K562 (cell line): ENCODE data around the gene NET1. TPM values are rescaled to one million over a fixed set of nuclear protein-coding genes. Genes with fewer than 3 reads are reported as not detected.

Experiments
- ATAC-seq: fragments of 200-7000 bp; cut with Tn5 transposase; 3 replicates; pipeline ENCODE4 v1.9.1; 2020; ENCODE audit warnings: moderate library complexity
- BruUV-seq: library from RNA; stranded (reverse); fragments of 400-500 nt; replicated peaks from 2 replicates; lab custom pipeline; 2021; lab: Mats Ljungman, UMichigan
- CTCF ChIA-PET: fragments of 300-600 bp; formaldehyde crosslinking; extraction: SDS; loops from one replicate; lab custom pipeline; 2021; ENCODE audit warnings: low intra/inter-chr PET ratio; lab: Yijun Ruan, JAX
- POLR2A ChIA-PET: fragments of 300-600, 350-650 bp; sonication (Branson Sonifier 250); formaldehyde crosslinking; extraction: SDS; loops from one replicate; lab custom pipeline; 2021; ENCODE audit warnings: antibody characterized with exemption, inconsistent platforms; lab: Yijun Ruan, JAX
- DNase-seq, 4 experiments: peaks; one replicate each; pipeline versions ENCODE4 v3.0.0 to v3.0.0-alpha.2; 2011 to 2018; ENCODE audit warnings: low spot score in 3 of 4, mixed read lengths in 3 of 4; ENCODE audit errors: extremely low read depth in 1 of 4
- FAIRE-seq: peaks from 2 replicates; lab custom pipeline; 2011; peaks lifted over from hg19 to GRCh38; lab: Jason Lieb, UNC
- H2AFZ ChIP-seq: 2 replicates; pipeline ENCODE4 v1.6.0; 2011; ENCODE audit warnings: low read depth, low read length, control low read depth, inconsistent platforms
- H3K27ac ChIP-seq: fragments of 200-600 bp; 3 replicates; pipeline ENCODE4 v1.8.0; 2011; ENCODE audit warnings: low read depth, mild to moderate bottlenecking, control low read depth, inconsistent platforms, low read length, moderate library complexity, mixed read lengths; ENCODE audit errors: extremely low read depth
- H3K27me3 ChIP-seq, 2 experiments: fragments of 300-600 bp in 1 of 2; 2 replicates in 1 of 2; 3 replicates in 1 of 2; pipeline versions ENCODE4 v1.6.0 to v1.8.0; 2011; ENCODE audit warnings: inconsistent platforms in 2 of 2, low read length in 2 of 2, mild to moderate bottlenecking in 1 of 2, mixed read lengths in 1 of 2, moderate library complexity in 1 of 2; ENCODE audit not compliant: control insufficient read depth in 2 of 2, insufficient read depth in 2 of 2
- H3K36me3 ChIP-seq: fragments of 300-600 bp; 3 replicates; pipeline ENCODE4 v1.8.0; 2011; ENCODE audit warnings: mild to moderate bottlenecking, low read length, inconsistent platforms; ENCODE audit not compliant: control insufficient read depth, insufficient read depth
- H3K4me1 ChIP-seq, 2 experiments: fragments of 200-600 bp in 1 of 2; replicated peaks in 1 of 2; 2 replicates in 1 of 2; 3 replicates in 1 of 2; pipeline versions ENCODE4 v1.5.1 to v1.8.0; 2011; ENCODE audit warnings: inconsistent platforms in 2 of 2, low read length in 2 of 2, mild to moderate bottlenecking in 1 of 2, mixed read lengths in 1 of 2, moderate library complexity in 1 of 2; ENCODE audit not compliant: control insufficient read depth in 2 of 2, insufficient read depth in 2 of 2
- H3K4me2 ChIP-seq: 2 replicates; pipeline ENCODE4 v1.6.1; 2011; ENCODE audit warnings: low read length, control low read depth, inconsistent platforms, mixed read lengths; ENCODE audit not compliant: insufficient read depth
- H3K4me3 ChIP-seq: fragments of 200-600 bp; sonication (generic), shearing (Covaris generic); 2 replicates; pipeline ENCODE4 v1.5.1; 2016; ENCODE audit warnings: control low read depth, inconsistent platforms
- H3K79me2 ChIP-seq: fragments of 200-600 bp; 3 replicates; pipeline ENCODE4 v1.8.0; 2011; ENCODE audit warnings: low read length, inconsistent platforms; ENCODE audit not compliant: control insufficient read depth, insufficient read depth
- H3K9ac ChIP-seq, 2 experiments: 2 replicates each; pipeline versions ENCODE4 v1.6.0 to v1.6.1; 2011; ENCODE audit warnings: low read depth in 2 of 2, low read length in 2 of 2, control low read depth in 1 of 2, inconsistent platforms in 1 of 2, mild to moderate bottlenecking in 1 of 2, mixed read lengths in 1 of 2; ENCODE audit not compliant: insufficient read depth in 1 of 2
- H3K9me1 ChIP-seq: one replicate; pipeline ENCODE4 v1.6.0; 2011; ENCODE audit warnings: inconsistent platforms, mild to moderate bottlenecking, low read length, moderate library complexity; ENCODE audit not compliant: control insufficient read depth, insufficient read depth
- H3K9me3 ChIP-seq: replicated peaks from 2 replicates; pipeline ENCODE4 v1.5.1; 2011; ENCODE audit warnings: low read depth, low read length, inconsistent platforms; ENCODE audit not compliant: control insufficient read depth, insufficient read depth
- H4K20me1 ChIP-seq: replicated peaks from 2 replicates; pipeline ENCODE4 v1.6.1; 2011; ENCODE audit warnings: low read length, inconsistent platforms, mixed read lengths; ENCODE audit not compliant: control insufficient read depth, insufficient read depth
- BRCA1 ChIP-seq, 2 experiments: fragments of 450-650 bp in 1 of 2; sonication (generic) in 1 of 2; formaldehyde crosslinking in 1 of 2; IDR thresholded peaks; 2 replicates each; pipeline versions ENCODE4 v1.5.0 to v1.6.1; 2017 to 2020; ENCODE audit warnings: mild to moderate bottlenecking in 1 of 2, missing genetic modification reagents in 1 of 2
- BRF2 ChIP-seq: IDR thresholded peaks from 3 replicates; pipeline ENCODE4 v1.6.1; 2011; ENCODE audit warnings: borderline replicate concordance, mild to moderate bottlenecking; ENCODE audit not compliant: insufficient read length, insufficient read depth
- CREM ChIP-seq: IDR thresholded peaks from 2 replicates; pipeline ENCODE4 v1.6.1; 2014; ENCODE audit warnings: antibody characterized with exemption, low read depth
- EWSR1 ChIP-seq: fragments of 450-650 bp; IDR thresholded peaks from 2 replicates; pipeline ENCODE4 v1.6.1; 2018; ENCODE audit warnings: borderline replicate concordance, mild to moderate bottlenecking, low read depth, moderate library complexity; ENCODE audit not compliant: partially characterized antibody
- HDAC8 ChIP-seq: fragments of 450-650 bp; IDR thresholded peaks from 2 replicates; pipeline ENCODE4 v1.6.1; 2016; ENCODE audit warnings: mild to moderate bottlenecking, missing genetic modification characterization, moderate library complexity, missing compliant biosample characterization
- KAT2B ChIP-seq: IDR thresholded peaks from one replicate; pipeline ENCODE4 v1.6.1; 2012; ENCODE audit warnings: low read depth, mild to moderate bottlenecking, control low read depth, inconsistent platforms, low read length, moderate library complexity
- NBN ChIP-seq: fragments of 450-650 bp; IDR thresholded peaks from 2 replicates; pipeline ENCODE4 v1.6.1; 2016; ENCODE audit warnings: low read depth, mild to moderate bottlenecking
- PCBP1 ChIP-seq: fragments of 200-400 bp; formaldehyde crosslinking; IDR thresholded peaks from 2 replicates; pipeline ENCODE4 v1.6.1; 2018; ENCODE audit warnings: mild to moderate bottlenecking, low read depth, low read length; ENCODE audit not compliant: poor library complexity, severe bottlenecking
- RBBP5 ChIP-seq: fragments of 200-600 bp; sonication (generic); IDR thresholded peaks from 2 replicates; pipeline ENCODE4 v1.6.1; 2012; ENCODE audit warnings: borderline replicate concordance, mild to moderate bottlenecking, low read length, control low read depth, inconsistent platforms; ENCODE audit not compliant: insufficient read depth, poor library complexity, severe bottlenecking
- RBM39 ChIP-seq: fragments of 200-400 bp; formaldehyde crosslinking; optimal IDR thresholded peaks from 2 replicates; pipeline ENCODE3; 2018; ENCODE audit warnings: low read depth, low read length
- RCOR1 ChIP-seq, 2 experiments: IDR thresholded peaks; 2 replicates each; pipeline ENCODE4 v1.6.1; 2012; ENCODE audit warnings: low read depth in 2 of 2, low read length in 2 of 2, borderline replicate concordance in 1 of 2, improper control_type of control experiment in 1 of 2
- SMAD2 ChIP-seq: fragments of 150-350 bp; IDR thresholded peaks from 2 replicates; pipeline ENCODE4 v1.6.1; 2014; ENCODE audit warnings: low read depth, mild to moderate bottlenecking, low read length
- STAT5A ChIP-seq: IDR thresholded peaks from 2 replicates; pipeline ENCODE4 v1.6.1; 2012; ENCODE audit warnings: low read length, inconsistent platforms, borderline replicate concordance
- SUPT5H ChIP-seq: fragments of 450-650 bp; IDR thresholded peaks from 2 replicates; pipeline ENCODE4 v1.6.1; 2016
- ZBTB8A ChIP-seq: fragments of 450-650 bp; IDR thresholded peaks from 2 replicates; pipeline ENCODE4 v1.6.1; 2018; ENCODE audit warnings: mild to moderate bottlenecking, moderate library complexity; ENCODE audit not compliant: partially characterized antibody
- ZNF134 ChIP-seq: fragments of 250-450 bp; sonication (Bioruptor Pico); conservative IDR thresholded peaks from 2 replicates; pipeline ENCODE4 v1.4.0; 2020
- ZNF217 ChIP-seq: sonication (generic); formaldehyde crosslinking; IDR thresholded peaks from 2 replicates; pipeline ENCODE4 v1.8.0; 2022; ENCODE audit warnings: mild to moderate bottlenecking, missing genetic modification reagents
- ZNF444 ChIP-seq: fragments of 250-450 bp; sonication (Bioruptor Pico); IDR thresholded peaks from 2 replicates; pipeline ENCODE4 v1.4.0; 2020; ENCODE audit warnings: mild to moderate bottlenecking, moderate library complexity
- WGBS: fragments of 100-300 bp; shearing (Covaris generic); methylation state at CpG from one replicate; pipeline ENCODE4 v1.1.6; 2016; ENCODE audit warnings: low coverage, mixed read lengths; ENCODE audit not compliant: insufficient coverage; ENCODE audit errors: missing lambda C conversion rate; 5-methylcytosine and 5-hydroxymethylcytosine counted together
- in situ Hi-C: fragments of 300-500 bp; cut with MboI; formaldehyde crosslinking; loops from 4 replicates; pipeline ENCODE4 v1.15.0; 2018; ENCODE audit warnings: inconsistent platforms, mixed read lengths
- intact Hi-C: fragments of 100-400 bp; cut with micrococcal nuclease; formaldehyde crosslinking; loops from 2 replicates; pipeline ENCODE4 v1.14.2; 2022
- polyA plus RNA-seq, 8 experiments: library from polyadenylated mRNA; depleted of rRNA in 4 of 8; stranded (reverse) in 5 of 8; unstranded in 3 of 8; fragments of >200 nt; fragmentation: Nextera tagmentation in 2 of 8; fragmentation: Illumina TruSeq in 1 of 8; extraction: Ambion mirVana in 2 of 8; extraction: Trizol in 1 of 8; gene quantifications; 2 replicates each; pipeline versions ENCODE4 v1.2.1 to v1.2.3, GENCODE V29; 2011 to 2014; ENCODE audit warnings: inconsistent platforms in 1 of 8, missing spikeins in 1 of 8
- total RNA-seq, 7 experiments: library from RNA; depleted of rRNA in 6 of 7; stranded (reverse); fragments of >200 nt in 6 of 7; fragmentation: Illumina TruSeq in 2 of 7; extraction: Trizol in 2 of 7; gene quantifications; 2 replicates each; pipeline versions ENCODE4 v1.2.1 to v1.2.3, GENCODE V29; 2011 to 2021; ENCODE audit warnings: low replicate concordance in 1 of 7
- TF ChIP-seq, protein P1 (sequence below), 2 experiments: fragments of 450-650 bp; conservative IDR thresholded peaks; 2 replicates each; pipeline ENCODE4 v1.6.1; 2017; ENCODE audit warnings: mild to moderate bottlenecking in 2 of 2, moderate library complexity in 2 of 2

Gene NET1
- total and polyA plus RNA-seq, 9 of the 15 experiments (the other 6 are each of a cell fraction or from before 2014, with no cell fraction given): 47.4 to 258 (median 106) TPM

GRCh38 chr10:5449227-5449626 lies 36.9 kb downstream of the NET1 start (continued):
- TF ChIP-seq ZNF444 (CRISPR knock-in tag): no peak
- TF ChIP-seq, protein P1, sequence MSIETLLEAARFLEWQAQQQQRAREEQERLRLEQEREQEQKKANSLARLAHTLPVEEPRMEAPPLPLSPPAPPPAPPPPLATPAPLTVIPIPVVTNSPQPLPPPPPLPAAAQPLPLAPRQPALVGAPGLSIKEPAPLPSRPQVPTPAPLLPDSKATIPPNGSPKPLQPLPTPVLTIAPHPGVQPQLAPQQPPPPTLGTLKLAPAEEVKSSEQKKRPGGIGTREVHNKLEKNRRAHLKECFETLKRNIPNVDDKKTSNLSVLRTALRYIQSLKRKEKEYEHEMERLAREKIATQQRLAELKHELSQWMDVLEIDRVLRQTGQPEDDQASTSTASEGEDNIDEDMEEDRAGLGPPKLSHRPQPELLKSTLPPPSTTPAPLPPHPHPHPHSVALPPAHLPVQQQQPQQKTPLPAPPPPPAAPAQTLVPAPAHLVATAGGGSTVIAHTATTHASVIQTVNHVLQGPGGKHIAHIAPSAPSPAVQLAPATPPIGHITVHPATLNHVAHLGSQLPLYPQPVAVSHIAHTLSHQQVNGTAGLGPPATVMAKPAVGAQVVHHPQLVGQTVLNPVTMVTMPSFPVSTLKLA (conservative IDR thresholded peaks at IDR 0.05): no peak

GRCh38 chr10:5449823-5450222 lies 37.5 kb downstream of the NET1 start:
- no peaks in the 10 kb centered on the region for H4K20me1 ChIP-seq
- H3K27me3 ChIP-seq: no peaks in the 10 kb centered on the region
- ATAC-seq (peak; percentile 75), FAIRE-seq (peak; percentile 79), DNase-seq (peak; percentile 37 to 85 (median 46))
- H3K4me3 ChIP-seq: peak overlapping the region; percentile 56
- WGBS: 2% methylated on average over 8 of the region's 8 CpGs
- in situ Hi-C loops: no loop called here
- ChIA-PET POLR2A (no interaction called here), CTCF (interaction anchor here (1.4 kb wide), 1 partner anchor 600 kb away, joined by 3 read pairs; no protein-coding TSS in a partner anchor)
- no TSS peak for BruUV-seq
- H3K4me2 ChIP-seq: peak overlapping the region; percentile 74
- intact Hi-C loops: no loop called here
- no peaks in the 10 kb centered on the region for H3K9me3 ChIP-seq
- H3K9ac ChIP-seq: peak overlapping the region; percentile 53 to 82; a peak in 3 of 4 replicates
- peaks cover 4 to 16% of the 10 kb centered on the region in 2 experiments for H3K4me1 ChIP-seq
- H3K79me2 ChIP-seq: peaks cover 100% of the 10 kb centered on the region
- H3K9me1 ChIP-seq: no peaks in the 10 kb centered on the region
- no peak overlapping the region for H2AFZ ChIP-seq
- H3K36me3 ChIP-seq: peaks cover 60% of the 10 kb centered on the region
- H3K27ac ChIP-seq: peak overlapping the region; percentile 74
- TF ChIP-seq PCBP1: no peak
- no peak for TF ChIP-seq EWSR1
- no peak for TF ChIP-seq SMAD2
- no peak for TF ChIP-seq STAT5A
- TF ChIP-seq ZNF134 (CRISPR knock-in tag): no peak
- TF ChIP-seq ZBTB8A: no peak
- TF ChIP-seq NBN: peak; percentile 32; the same call in 1 of the 2 replicates
- TF ChIP-seq BRCA1 (IDR thresholded peaks at IDR 0.05): no peak
- no peak for TF ChIP-seq BRCA1 (CRISPR knock-in tag; IDR thresholded peaks at IDR 0.05)
- TF ChIP-seq HDAC8 (tag): no peak
- TF ChIP-seq RBM39: no peak
- TF ChIP-seq BRF2: no peak
- peak; percentile 73 for TF ChIP-seq RBBP5
- peak; percentile 35; the same call in 1 of the 2 replicates for TF ChIP-seq CREM
- no peak for TF ChIP-seq SUPT5H
- no peak for TF ChIP-seq KAT2B
- no peak for TF ChIP-seq ZNF217 (CRISPR knock-in tag)
- no peak for TF ChIP-seq RCOR1 (IDR thresholded peaks at IDR 0.05; ENCODE audit: borderline replicate concordance in 1 of 2, low read depth in 2 of 2, low read length in 2 of 2)
